K562 (cell line): ENCODE results near the gene HDLBP. TPM values are rescaled to one million over a fixed set of nuclear protein-coding genes. Genes with fewer than 3 reads are reported as not detected.

Experiments
- ARID3B ChIP-seq: fragments of 250-450 bp; sonication (Bioruptor Pico); IDR thresholded peaks from 2 replicates; pipeline ENCODE4 v1.4.0; 2020; ENCODE audit warnings: borderline replicate concordance
- CBX1 ChIP-seq: sonication (generic); IDR thresholded peaks from 2 replicates; pipeline ENCODE4 v1.6.1; 2016; ENCODE audit warnings: antibody characterized with exemption, low read depth, mild to moderate bottlenecking
- CUX1 ChIP-seq: fragments of 200-800 bp; sonication (Bioruptor generic); IDR thresholded peaks from 2 replicates; pipeline ENCODE4 v1.6.1; 2016; ENCODE audit warnings: missing genetic modification characterization, missing compliant biosample characterization
- FOS ChIP-seq: IDR thresholded peaks from 3 replicates; pipeline ENCODE4 v1.6.1; 2011; ENCODE audit not compliant: insufficient read length; ENCODE audit errors: extremely low read depth
- FOXA1 ChIP-seq: fragments of 450-650 bp; IDR thresholded peaks from 2 replicates; pipeline ENCODE4 v1.6.1; 2016; ENCODE audit warnings: mild to moderate bottlenecking, borderline replicate concordance
- FOXK1 ChIP-seq: sonication (generic); formaldehyde crosslinking; IDR thresholded peaks from 2 replicates; pipeline ENCODE4 v1.8.0; 2022; ENCODE audit warnings: missing genetic modification reagents, mild to moderate bottlenecking, borderline replicate concordance
- HDGF ChIP-seq: fragments of 450-650 bp; IDR thresholded peaks from 2 replicates; pipeline ENCODE4 v1.6.1; 2016
- IFI16 ChIP-seq: fragments of 250-450 bp; sonication (Bioruptor Pico); IDR thresholded peaks from 2 replicates; pipeline ENCODE4 v2.1.2; 2022; ENCODE audit warnings: mild to moderate bottlenecking, inconsistent platforms
- KDM1A ChIP-seq, 2 experiments: fragments of 450-650 bp; IDR thresholded peaks; 2 replicates each; pipeline ENCODE4 v1.6.1; 2016; ENCODE audit warnings: mild to moderate bottlenecking in 2 of 2
- NELFE ChIP-seq: IDR thresholded peaks from 2 replicates; pipeline ENCODE4 v1.6.1; 2011; ENCODE audit warnings: mild to moderate bottlenecking; ENCODE audit not compliant: insufficient read depth, insufficient read length
- NFXL1 ChIP-seq: fragments of 450-650 bp; formaldehyde crosslinking; IDR thresholded peaks from 2 replicates; pipeline ENCODE4 v1.4.0; 2021; ENCODE audit warnings: mild to moderate bottlenecking
- NR2C1 ChIP-seq, 2 experiments: fragments of 450-650 bp; IDR thresholded peaks; 2 replicates each; pipeline ENCODE4 v1.6.1; 2017; ENCODE audit warnings: mild to moderate bottlenecking in 2 of 2, antibody characterized with exemption in 1 of 2, inconsistent platforms in 1 of 2, missing compliant biosample characterization in 1 of 2, missing genetic modification characterization in 1 of 2
- PHF8 ChIP-seq: fragments of 200-600 bp; sonication (generic); IDR thresholded peaks from 2 replicates; pipeline ENCODE4 v1.6.1; 2012; ENCODE audit warnings: mixed run types, mild to moderate bottlenecking, inconsistent platforms, low read length, moderate library complexity, borderline replicate concordance
- PTTG1 ChIP-seq: fragments of 450-650 bp; IDR thresholded peaks from 2 replicates; pipeline ENCODE4 v1.6.1; 2016; ENCODE audit warnings: low read depth, mild to moderate bottlenecking, missing genetic modification characterization, missing compliant biosample characterization
- PYGO2 ChIP-seq: fragments of 450-650 bp; IDR thresholded peaks from 2 replicates; pipeline ENCODE4 v1.6.1; 2016; ENCODE audit warnings: mild to moderate bottlenecking, missing genetic modification characterization, moderate library complexity, missing compliant biosample characterization
- USF2 ChIP-seq: sonication (generic); formaldehyde crosslinking; IDR thresholded peaks from 2 replicates; pipeline ENCODE4 v1.5.0; 2020; ENCODE audit warnings: missing genetic modification reagents
- XRCC3 ChIP-seq: fragments of 450-650 bp; IDR thresholded peaks from 2 replicates; pipeline ENCODE4 v1.6.1; 2017; ENCODE audit warnings: mild to moderate bottlenecking, moderate library complexity
- ZNF445 ChIP-seq: fragments of 250-450 bp; sonication (Bioruptor Pico); IDR thresholded peaks from 2 replicates; pipeline ENCODE4 v1.4.0; 2020; ENCODE audit warnings: low read depth, mild to moderate bottlenecking, moderate library complexity
- ZNF707 ChIP-seq: fragments of 250-450 bp; sonication (Bioruptor Pico); conservative IDR thresholded peaks from 2 replicates; pipeline ENCODE4 v1.8.0; 2022; ENCODE audit warnings: inconsistent platforms, mild to moderate bottlenecking, moderate library complexity
- ZNF764 ChIP-seq: fragments of 250-450 bp; sonication (Bioruptor Pico); IDR thresholded peaks from 2 replicates; pipeline ENCODE4 v1.4.0; 2020; ENCODE audit warnings: low read depth, mild to moderate bottlenecking, moderate library complexity
- ZNF780A ChIP-seq: fragments of 250-450 bp; sonication (Bioruptor Pico); IDR thresholded peaks from 2 replicates; pipeline ENCODE4 v1.5.0; 2021; ENCODE audit warnings: mild to moderate bottlenecking
- polyA plus RNA-seq, 8 experiments: library from polyadenylated mRNA; depleted of rRNA in 4 of 8; stranded (reverse) in 5 of 8; unstranded in 3 of 8; fragments of >200 nt; fragmentation: Nextera tagmentation in 2 of 8; fragmentation: Illumina TruSeq in 1 of 8; extraction: Ambion mirVana in 2 of 8; extraction: Trizol in 1 of 8; gene quantifications; 2 replicates each; pipeline versions ENCODE4 v1.2.1 to v1.2.3, GENCODE V29; 2011 to 2014; ENCODE audit warnings: inconsistent platforms in 1 of 8, missing spikeins in 1 of 8
- total RNA-seq, 7 experiments: library from RNA; depleted of rRNA in 6 of 7; stranded (reverse); fragments of >200 nt in 6 of 7; fragmentation: Illumina TruSeq in 2 of 7; extraction: Trizol in 2 of 7; gene quantifications; 2 replicates each; pipeline versions ENCODE4 v1.2.1 to v1.2.3, GENCODE V29; 2011 to 2021; ENCODE audit warnings: low replicate concordance in 1 of 7

HDLBP gene
- total and polyA plus RNA-seq, 9 of the 15 experiments (the other 6 are each of a cell fraction or from before 2014, with no cell fraction given): 24.4 to 378 (median 146) TPM

GRCh38 chr2:241315093-241315878, at the start of gene HDLBP (continued):
- TF ChIP-seq PHF8: peak; percentile 72
- peak; percentile 98 for TF ChIP-seq USF2 (CRISPR knock-in tag)
- no peak for TF ChIP-seq XRCC3
- no peak for TF ChIP-seq HDGF
- no peak for TF ChIP-seq FOXA1
- TF ChIP-seq ZNF707 (CRISPR knock-in tag): no peak
- no peak for TF ChIP-seq NFXL1 (CRISPR knock-in tag)
- TF ChIP-seq IFI16 (CRISPR knock-in tag): no peak
- peak; percentile 45; the same call in 1 of the 2 replicates for TF ChIP-seq ARID3B (CRISPR knock-in tag)
- peak; percentile 85 for TF ChIP-seq NR2C1 (IDR thresholded peaks at IDR 0.05)
- TF ChIP-seq NR2C1 (tag; IDR thresholded peaks at IDR 0.05): peak; percentile 90
- no peak for TF ChIP-seq FOXK1 (CRISPR knock-in tag)
- TF ChIP-seq CUX1 (CRISPR knock-in tag): no peak
- TF ChIP-seq ZNF780A (CRISPR knock-in tag): no peak
- TF ChIP-seq ZNF445: no peak
- TF ChIP-seq PTTG1 (tag): no peak
- TF ChIP-seq KDM1A (IDR thresholded peaks at IDR 0.05): no peak
- no peak for TF ChIP-seq FOS
- no peak for TF ChIP-seq NELFE
- no peak for TF ChIP-seq CBX1
- TF ChIP-seq PYGO2 (tag): no peak
- no peak for TF ChIP-seq ZNF764 (CRISPR knock-in tag)
